ENCODE data around the gene CASP14.
"Not testable (repeated sequence)": the region's sequence is repeated elsewhere in the genome, so short reads cannot be mapped to it uniquely, and the experiment has no call there.

The CASP14 gene

DNA sequence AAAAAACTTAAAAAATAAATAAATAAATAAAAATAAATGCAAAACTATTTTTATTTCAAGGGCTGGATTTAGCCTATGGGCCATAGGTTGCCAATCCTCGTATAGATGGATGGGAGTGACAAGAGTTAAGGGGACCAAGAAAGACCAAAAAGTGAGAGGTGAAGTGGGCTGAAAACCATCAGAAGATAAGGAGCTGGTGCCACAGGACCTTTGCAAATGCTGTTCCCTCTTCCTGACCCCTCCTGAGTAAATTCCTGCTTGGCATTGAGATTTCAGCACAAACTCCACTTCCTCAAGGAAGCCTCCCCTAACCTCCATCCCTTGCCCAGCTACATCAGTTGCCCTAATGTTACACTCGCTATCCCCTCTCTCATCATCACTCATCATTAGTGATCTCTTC, 43.7 kb downstream of the CASP14 start:
- Mint-ChIP-seq H3K9me3 (no peaks in the 10 kb centered on the region), H3K4me3 (no peak overlapping the region), H3K4me1 (ENCODE audit: low read depth) (no peaks in the 10 kb centered on the region), H3K36me3 (ENCODE audit: low read depth) (no peaks in the 10 kb centered on the region), H3K27me3 (ENCODE audit: low read depth) (no peaks in the 10 kb centered on the region), H3K27ac (no peak overlapping the region)

DNA sequence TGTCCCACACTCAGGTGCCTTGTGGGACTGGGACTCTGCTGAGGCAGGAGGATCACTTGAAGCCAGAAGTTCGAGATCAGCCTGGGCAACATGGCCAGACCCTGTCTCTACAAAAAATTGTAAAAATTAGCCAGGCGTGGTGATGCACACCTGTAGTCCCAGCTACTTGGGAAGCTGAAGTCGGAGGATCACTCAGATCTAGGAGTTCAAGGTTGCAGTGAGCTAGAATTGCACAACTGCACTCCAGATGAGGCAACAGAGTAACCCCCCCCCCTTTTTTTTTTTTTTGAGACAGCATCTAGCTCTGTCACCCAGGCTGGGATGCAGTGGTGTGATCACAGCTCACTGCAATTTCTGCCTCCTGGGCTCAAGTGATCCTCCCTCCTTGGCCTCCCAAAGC, 46.9 kb downstream of the CASP14 start:
- H3K4me1 Mint-ChIP-seq (ENCODE audit: low read depth) = no peaks in the 10 kb centered on the region
- H3K27me3 Mint-ChIP-seq (ENCODE audit: low read depth) = no peaks in the 10 kb centered on the region
- no peak overlapping the region for H3K27ac Mint-ChIP-seq
- no peaks in the 10 kb centered on the region for H3K9me3 Mint-ChIP-seq
- H3K4me3 Mint-ChIP-seq = no peak overlapping the region
- no peaks in the 10 kb centered on the region for H3K36me3 Mint-ChIP-seq (ENCODE audit: low read depth)

DNA sequence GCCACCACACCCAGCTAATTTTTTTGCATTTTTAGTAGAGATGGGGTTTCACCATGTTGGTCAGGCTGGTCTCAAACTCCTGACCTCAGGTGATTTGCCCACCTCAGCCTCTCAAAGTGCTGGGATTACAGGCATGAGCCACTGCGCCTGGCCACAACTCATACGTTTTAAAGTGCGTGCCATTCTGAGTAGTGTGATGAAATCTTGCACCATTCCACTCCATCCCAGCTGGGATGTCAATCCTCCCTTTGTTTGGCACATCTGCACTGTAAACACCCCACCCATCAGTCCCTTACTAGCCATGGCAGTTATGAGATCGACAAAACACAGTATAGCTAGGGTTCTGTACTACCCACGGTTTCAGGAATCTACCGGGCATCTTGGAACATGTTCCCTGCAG, 48.7 kb downstream of the CASP14 start:
- H3K4me3 Mint-ChIP-seq; H3K36me3 Mint-ChIP-seq (ENCODE audit: low read depth); H3K4me1 Mint-ChIP-seq (ENCODE audit: low read depth); H3K9me3 Mint-ChIP-seq; H3K27me3 Mint-ChIP-seq (ENCODE audit: low read depth); H3K27ac Mint-ChIP-seq: not testable (repeated sequence)

DNA sequence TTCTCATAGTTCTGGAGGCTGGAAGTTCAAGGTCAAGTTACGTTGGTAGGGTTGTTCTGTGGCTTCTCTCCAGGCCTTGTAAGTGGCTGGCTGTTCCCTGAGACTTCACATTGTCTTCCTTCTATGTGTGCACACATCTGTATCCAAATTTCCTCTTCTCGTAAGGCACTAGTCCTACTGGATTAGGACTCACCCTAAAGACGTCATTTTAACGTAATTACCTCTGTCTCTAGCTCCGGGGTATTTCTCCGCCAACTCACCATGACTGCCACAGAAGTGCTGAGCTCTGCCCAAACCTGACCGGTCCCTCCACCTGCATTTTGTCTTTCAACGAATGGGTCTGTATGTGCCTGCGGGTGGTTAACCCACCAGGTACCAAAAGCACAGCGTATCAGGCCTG, 49.2 kb downstream of the CASP14 start:
- Mint-ChIP-seq H3K36me3 (ENCODE audit: low read depth) (no peaks in the 10 kb centered on the region), H3K27ac (no peak overlapping the region), H3K4me1 (ENCODE audit: low read depth) (no peaks in the 10 kb centered on the region), H3K9me3 (peaks cover 6% of the 10 kb centered on the region), H3K27me3 (ENCODE audit: low read depth) (no peaks in the 10 kb centered on the region), H3K4me3 (no peak overlapping the region)

DNA sequence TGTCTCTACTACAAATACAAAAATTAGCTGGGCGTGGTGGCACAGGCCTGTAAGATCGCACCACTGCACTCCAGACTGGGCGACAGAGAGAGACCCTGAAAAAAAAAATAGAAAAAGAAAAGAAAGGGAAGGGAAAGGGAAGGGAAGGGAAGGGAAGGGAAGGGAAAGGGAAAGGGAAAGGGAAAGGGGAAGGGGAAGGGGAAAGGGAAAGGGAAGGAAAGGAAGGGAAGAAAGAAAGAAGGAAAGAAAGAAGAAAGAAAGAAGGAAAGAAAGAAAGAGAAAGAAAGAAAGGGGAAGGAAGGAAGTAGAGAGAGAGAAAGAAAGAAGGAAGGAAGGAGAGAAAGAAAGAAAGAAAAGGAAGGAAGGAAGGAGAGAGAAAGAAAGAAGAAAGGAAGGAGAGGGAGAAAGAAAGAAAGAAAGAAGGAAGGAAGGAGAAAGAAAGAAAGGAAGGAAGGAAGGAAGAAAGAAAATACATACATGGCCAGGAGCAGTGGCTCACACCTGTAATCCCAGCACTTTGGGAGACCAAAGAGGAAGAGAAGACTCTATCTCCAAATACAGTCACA, 49.8 kb downstream of the CASP14 start:
- H3K27ac Mint-ChIP-seq = no peak overlapping the region
- H3K36me3 Mint-ChIP-seq (ENCODE audit: low read depth) = no peaks in the 10 kb centered on the region
- H3K4me1 Mint-ChIP-seq (ENCODE audit: low read depth) = no peaks in the 10 kb centered on the region
- H3K9me3 Mint-ChIP-seq = peaks cover 11% of the 10 kb centered on the region
- no peaks in the 10 kb centered on the region for H3K27me3 Mint-ChIP-seq (ENCODE audit: low read depth)
- no peak overlapping the region for H3K4me3 Mint-ChIP-seq

DNA sequence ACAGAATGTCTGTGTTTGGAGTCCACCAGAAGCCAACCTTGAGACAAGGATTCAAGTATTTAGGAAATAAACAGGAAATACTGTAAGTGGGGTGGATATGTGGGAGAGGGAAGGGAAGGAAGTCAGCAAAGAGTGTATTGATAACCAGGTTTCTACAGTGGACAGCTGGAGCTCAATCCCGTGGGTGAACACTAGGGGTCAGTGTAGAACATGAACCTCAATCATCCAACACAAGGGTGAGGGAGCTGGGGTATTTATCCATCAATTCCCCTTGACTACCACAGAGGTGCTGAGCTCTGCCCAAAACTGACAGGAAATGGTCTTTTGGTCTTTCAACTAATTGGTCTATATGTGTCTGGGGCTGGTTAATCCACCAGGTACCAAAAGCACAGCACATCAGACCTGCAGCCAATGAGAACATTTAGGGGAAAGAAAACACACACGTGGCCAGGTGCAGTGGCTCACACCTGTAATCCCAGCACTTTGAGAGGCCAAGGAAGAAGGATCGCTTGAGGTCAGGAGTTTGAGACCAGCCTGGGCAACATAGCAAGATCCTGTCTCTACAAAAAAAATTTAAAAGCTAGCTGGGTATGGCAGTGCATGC, 52.3 kb downstream of the CASP14 start:
- Mint-ChIP-seq H3K36me3 (ENCODE audit: low read depth) (no peaks in the 10 kb centered on the region), H3K27ac (no peak overlapping the region), H3K27me3 (ENCODE audit: low read depth) (peaks cover 13% of the 10 kb centered on the region), H3K4me1 (ENCODE audit: low read depth) (no peaks in the 10 kb centered on the region), H3K4me3 (no peak overlapping the region), H3K9me3 (peaks cover 22% of the 10 kb centered on the region)

DNA sequence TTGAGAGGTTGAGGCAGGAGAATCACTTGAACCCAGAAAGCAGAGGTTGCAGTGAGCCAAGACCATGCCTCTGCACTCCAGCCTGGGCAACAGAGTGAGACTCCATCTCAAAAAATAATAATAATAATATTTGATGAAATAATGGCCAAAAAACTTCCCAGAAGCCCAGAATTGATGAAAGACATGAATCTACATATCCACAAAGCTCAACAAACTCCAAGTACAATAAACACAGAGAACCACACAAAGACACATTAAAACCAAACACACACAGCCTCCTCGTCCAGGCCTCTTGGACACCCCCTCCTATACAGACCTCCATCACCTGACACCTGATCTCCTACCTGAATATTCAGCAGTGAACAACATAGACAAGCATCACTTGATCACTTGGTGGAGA, 54.7 kb downstream of the CASP14 start:
- H3K27me3 Mint-ChIP-seq (ENCODE audit: low read depth) = peaks cover 28% of the 10 kb centered on the region
- H3K4me3 Mint-ChIP-seq = no peak overlapping the region
- H3K27ac Mint-ChIP-seq = no peak overlapping the region

DNA sequence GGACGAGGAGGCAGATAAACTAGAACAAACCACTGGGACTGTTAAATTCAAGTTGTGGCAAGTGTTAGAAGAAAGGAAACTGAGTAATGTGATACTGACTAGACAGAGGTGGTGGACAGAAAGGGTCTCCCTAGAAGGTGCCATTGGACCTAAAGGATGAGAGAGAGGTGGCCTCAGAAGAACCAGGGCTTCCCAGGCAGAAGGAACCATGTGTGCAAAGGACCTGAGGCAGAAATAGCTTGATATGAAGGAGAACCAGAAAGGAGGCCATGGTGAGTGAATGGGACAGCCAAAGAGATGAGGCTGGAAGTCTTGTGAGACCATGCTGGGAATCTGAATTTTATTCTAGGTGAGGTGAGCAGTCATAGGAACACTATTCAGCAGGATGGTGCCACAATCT, 55.1 kb downstream of the CASP14 start:
- Mint-ChIP-seq H3K9me3 (peaks cover 22% of the 10 kb centered on the region), H3K27ac (no peak overlapping the region), H3K4me3 (no peak overlapping the region), H3K36me3 (ENCODE audit: low read depth) (no peaks in the 10 kb centered on the region), H3K27me3 (ENCODE audit: low read depth) (peaks cover 28% of the 10 kb centered on the region), H3K4me1 (ENCODE audit: low read depth) (peaks cover 3% of the 10 kb centered on the region)

More for the DNA sequence above, 54.7 kb downstream of the CASP14 start:
- Mint-ChIP-seq H3K36me3 (ENCODE audit: low read depth) (no peaks in the 10 kb centered on the region), H3K4me1 (ENCODE audit: low read depth) (peaks cover 3% of the 10 kb centered on the region), H3K9me3 (peaks cover 22% of the 10 kb centered on the region)

DNA sequence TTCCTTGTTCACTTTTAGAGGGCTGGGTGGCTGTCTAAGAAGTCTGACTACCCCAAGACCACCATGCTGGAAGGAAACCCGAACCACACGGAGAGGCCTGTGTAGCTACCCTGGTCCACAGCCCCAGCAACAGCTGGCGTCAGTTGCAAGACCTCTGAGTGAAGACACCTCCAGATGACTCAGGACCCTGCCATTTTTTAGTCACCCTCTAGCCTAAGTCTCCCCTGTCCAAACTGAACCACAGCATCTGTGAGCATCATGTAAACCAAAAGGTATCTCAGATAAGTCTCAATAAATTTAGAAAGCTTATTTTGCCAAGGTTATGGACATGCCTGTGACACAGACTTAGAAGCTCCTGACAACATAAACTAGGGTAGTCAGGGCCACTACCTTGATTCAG, 55.8 kb downstream of the CASP14 start:
- H3K36me3 Mint-ChIP-seq (ENCODE audit: low read depth) = no peaks in the 10 kb centered on the region
- H3K9me3 Mint-ChIP-seq = peaks cover 22% of the 10 kb centered on the region

DNA sequence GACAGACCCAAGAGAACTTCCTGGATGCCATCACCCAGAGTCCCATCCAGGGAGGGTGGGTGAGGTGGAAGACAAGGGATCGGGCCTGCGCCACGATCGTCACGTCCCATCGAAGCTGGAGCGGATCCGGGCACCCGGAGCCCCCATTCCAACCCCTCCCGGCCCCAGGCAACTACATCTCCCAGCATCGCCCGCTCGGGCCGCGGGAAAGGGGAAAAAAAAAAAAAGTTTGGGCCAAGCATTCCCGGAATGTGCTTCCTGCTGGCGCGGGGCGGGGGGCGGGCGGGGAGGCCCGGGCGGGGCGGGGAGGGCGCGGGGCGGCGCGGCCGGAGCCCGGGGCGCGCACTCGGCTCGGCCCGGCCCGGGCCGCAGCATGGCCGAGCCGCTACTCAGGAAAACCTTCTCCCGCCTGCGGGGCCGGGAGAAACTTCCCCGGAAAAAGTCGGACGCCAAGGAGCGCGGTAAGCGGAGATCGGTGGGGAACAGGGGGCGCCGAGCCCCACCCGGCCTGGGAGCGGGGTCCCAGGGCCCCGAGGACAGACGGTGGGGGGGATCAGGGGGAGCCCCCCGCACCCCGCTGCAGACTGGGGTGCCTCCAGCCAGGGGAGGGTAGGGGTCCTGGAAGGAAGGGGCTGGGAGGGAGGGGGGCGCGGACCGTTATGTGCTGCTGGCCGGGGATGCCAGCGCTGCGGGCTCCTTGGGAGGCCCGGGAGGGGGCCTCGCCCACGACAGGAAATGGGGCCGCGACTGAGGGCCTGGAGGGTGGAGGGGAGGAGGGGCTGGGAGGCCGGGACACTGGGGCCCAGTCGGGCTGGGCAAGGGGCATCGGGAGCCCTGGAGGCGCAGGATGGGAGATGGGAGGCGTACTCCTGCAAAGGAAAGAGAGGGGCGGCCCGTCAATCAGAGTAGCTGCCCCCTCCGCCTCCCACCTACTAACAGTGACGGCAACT, 58.1 kb downstream of the CASP14 start, which contains the start of gene SYDE1:
Gene SYDE1 (plus strand): TSS at position 341 of the 950 bp plus-strand sequence. CDS start 33 bp downstream, at position 374.
- Mint-ChIP-seq H3K36me3 (ENCODE audit: low read depth) (no peaks in the 10 kb centered on the region), H3K9me3 (peaks cover 18% of the 10 kb centered on the region), H3K4me1 (ENCODE audit: low read depth) (peaks cover 3% of the 10 kb centered on the region), H3K4me3 (peak within 1 kb of the TSS; percentile 53), H3K27ac (no peak within 1 kb of the TSS), H3K27me3 (ENCODE audit: low read depth) (peaks cover 28% of the 10 kb centered on the region)

More for the DNA sequence above, 55.8 kb downstream of the CASP14 start:
- no peak overlapping the region for H3K27ac Mint-ChIP-seq
- no peak overlapping the region for H3K4me3 Mint-ChIP-seq
- H3K27me3 Mint-ChIP-seq (ENCODE audit: low read depth) = peaks cover 28% of the 10 kb centered on the region
- H3K4me1 Mint-ChIP-seq (ENCODE audit: low read depth) = peaks cover 3% of the 10 kb centered on the region
